Stimulated activated CD8-positive, alpha-beta memory T cell treated with anti-CD3 and anti-CD28 coated beads, Interleukin-2, amount 100 ng/mL, for 48 hours (primary cell): ENCODE data around the gene GRIK2.

Experiments
- DNase-seq, 2 donors: peaks; one replicate each; pipeline ENCODE4 v3.0.0-alpha.2; 2020; ENCODE audit warnings: low read depth in 2 of 2

GRIK2 gene

DNA sequence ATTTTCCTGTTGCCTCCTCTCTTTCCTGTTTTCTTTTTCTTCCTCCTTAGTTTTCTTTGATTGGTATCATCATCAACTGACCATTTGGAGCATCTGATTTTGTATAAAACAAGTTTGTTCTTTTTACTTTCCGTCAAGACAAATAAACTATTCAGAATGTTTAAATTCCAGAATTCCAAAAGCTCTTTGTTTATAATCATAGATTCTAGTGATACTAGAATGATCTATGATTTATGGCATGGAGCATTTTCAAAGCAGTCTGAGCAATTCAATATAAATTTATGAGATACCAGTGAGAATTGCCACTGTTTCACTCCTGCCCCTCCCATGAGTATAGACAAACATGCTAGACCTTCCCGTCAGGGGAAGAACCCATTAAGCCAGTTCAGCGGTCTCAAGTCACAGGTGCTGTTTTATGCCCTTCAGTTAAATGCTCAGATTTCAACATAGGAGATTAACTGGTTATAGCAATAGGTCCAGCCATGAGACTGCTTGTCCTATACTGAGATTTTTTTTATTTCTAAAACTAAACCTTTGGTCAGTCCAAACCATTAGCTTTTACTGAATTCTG is 60.7 kb downstream of the GRIK2 start:
- no peak for DNase-seq

DNA sequence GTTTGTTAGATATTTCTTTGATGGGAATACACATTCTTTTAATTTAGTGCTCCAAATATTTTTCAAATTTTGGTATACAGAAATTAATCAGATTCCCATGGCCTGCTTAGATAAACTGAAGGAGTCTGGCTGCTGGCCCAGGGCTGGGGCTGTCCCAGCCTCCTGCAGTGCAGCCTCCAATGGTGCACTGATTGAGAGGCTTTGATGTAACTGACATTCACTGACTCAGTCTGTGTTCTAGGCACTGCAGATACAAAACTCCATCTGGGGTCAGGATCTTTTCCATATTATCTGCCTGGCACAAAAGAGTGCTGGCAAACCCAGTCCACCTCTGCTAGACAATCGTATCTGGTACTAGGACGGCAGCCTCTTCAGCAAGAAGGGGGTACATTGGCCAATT is 64.8 kb downstream of the GRIK2 start:
- no peak for DNase-seq

DNA sequence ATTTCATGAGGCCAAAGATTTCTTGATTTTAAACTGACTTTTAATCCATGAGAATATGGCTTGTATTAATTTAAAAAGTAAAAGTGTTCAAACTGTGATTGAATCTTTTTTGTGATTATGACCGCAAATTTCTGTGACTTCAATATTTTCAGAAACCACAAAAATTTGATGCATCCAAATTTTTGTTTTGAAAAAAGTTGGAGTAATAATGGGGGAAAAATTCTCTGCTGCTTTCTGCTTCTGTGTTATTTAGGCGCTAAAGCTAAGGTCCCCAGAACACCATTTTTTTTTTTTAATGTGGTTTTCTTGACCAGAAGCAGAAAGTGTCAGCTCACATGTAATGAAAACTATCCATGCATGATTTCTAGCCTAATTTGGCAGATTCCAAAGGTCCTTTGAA is 65.3 kb downstream of the GRIK2 start:
- DNase-seq = no peak

DNA sequence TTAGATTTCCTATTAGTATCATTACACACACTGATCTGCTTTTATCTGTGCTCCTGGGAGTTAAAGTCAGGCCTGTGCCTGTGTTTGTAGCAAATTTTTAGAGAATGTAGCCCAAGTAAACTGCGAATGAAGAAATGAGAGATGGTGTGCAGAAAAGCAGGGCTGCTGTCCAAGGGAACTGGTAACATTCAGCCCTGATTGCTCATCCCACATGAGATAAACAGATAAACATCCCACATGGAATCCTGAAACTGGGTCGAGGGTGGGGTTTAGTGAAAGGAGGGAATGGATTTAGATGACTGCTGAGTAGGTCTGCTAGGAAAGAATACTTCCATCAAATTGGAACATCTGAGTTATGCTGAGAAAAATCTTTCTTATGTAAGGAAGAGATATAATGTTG is 69.1 kb downstream of the GRIK2 start:
- no peak for DNase-seq

DNA sequence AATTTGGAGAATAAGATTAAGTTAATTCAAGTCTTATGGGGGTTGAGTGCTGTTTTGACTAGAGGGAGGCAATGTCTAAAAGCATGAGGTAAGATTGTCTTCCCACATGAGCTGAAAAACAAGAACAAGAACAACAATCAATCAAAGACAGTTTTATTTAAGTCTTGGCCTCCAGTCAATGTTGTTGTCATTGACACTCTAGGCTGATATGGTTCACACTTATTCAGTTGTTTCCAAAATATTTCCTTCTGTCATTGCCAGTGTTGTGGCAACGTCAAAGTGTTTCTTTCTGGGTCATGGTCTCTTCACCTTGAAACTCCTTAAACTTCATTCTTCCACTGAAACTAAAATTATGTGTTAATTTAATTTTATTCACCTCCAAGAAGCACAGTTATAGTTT is 72.4 kb downstream of the GRIK2 start:
- DNase-seq = no peak

DNA sequence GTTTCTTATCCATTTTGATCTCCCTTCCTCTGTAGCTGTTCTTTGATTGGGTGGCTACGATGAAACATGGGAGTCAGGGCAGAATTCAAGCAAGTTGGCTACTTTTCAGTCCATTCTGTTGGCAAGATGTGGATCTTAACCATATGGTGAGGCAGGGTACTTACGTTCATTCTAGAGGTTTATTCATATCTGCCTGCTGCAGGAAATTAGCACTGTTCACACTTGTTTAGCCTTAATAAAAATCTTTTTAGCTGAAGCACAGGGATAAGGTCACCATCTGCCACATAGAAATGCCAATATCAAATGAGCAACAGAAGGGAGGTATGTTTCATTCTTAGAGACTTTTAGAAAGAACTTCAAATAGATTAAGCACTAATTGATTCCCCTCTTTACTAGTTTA is 83.9 kb downstream of the GRIK2 start:
- no peak for DNase-seq

DNA sequence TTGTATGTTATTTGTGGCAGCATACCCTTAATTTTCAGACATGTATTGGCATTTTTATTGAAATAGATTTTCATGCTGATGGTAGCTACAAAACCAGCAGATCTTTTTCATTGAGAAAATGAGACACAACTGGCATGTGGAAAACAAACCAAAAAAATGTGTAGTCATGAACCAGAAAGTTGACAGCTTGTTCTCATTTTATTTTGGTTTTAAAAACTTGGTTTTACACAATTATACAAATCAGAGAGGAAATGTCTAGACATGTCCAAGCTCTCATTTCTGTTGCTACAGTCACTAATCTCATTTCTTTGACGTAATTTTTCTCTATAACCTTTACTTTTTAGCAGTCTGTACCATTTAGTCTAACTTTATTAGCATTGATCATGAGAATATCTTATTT is 85.4 kb downstream of the GRIK2 start:
- DNase-seq = no peak

DNA sequence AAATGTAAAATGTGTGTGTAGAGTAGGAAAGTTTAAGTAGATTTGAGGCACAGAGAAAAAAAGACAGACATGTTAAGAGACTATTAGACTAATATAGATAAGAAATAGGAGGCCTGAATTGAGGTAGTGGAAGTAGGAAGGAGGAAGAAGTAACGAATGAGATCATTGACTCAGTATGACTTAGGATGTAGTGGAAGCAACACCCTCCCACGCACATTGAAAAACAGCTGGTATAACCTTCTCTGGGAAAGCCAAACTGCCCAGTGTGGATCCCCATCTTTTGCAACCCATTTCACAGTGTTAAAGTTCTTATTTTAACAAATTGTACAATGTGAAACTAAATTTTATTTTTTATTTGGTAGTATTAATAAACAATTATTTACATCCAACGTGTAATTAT is 89.1 kb downstream of the GRIK2 start:
- no peak for DNase-seq

DNA sequence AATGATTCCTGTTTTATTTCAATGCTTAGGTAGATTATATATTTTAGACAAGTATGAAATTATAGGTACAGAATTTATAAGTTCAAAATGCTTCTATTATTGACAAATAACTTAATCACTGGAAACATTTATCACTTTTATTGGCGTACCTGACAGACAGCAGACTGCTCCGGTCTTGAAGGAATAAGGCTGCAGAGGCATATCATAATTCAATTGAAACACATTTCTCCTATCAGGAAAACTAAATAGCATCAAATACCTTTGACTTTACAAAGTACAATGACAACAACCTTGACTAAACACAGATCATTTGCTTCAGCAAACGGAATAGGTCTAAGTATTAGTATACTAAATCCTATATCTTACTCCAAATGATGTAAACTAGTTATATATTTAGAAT is 91.3 kb downstream of the GRIK2 start:
- no peak for DNase-seq

DNA sequence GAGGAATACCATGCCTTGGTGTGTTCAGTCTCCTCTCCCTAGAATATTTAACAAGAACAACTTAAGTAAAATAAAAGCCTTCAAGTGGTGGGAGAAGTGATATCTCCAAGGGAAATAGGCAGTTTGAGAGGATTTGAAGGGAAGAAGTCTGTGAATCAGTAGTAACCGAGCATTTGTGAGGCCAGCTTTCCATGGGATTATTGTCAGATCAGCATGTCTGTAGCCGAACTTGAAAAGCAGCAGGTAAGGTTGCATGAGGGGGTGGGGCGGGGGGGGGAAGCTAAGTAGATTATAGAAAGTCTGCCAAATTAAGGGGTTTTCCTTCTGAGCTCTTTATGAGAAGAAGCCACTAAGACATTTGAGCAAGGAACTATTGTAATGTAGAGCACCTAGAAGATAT is 92.6 kb downstream of the GRIK2 start:
- DNase-seq = no peak

DNA sequence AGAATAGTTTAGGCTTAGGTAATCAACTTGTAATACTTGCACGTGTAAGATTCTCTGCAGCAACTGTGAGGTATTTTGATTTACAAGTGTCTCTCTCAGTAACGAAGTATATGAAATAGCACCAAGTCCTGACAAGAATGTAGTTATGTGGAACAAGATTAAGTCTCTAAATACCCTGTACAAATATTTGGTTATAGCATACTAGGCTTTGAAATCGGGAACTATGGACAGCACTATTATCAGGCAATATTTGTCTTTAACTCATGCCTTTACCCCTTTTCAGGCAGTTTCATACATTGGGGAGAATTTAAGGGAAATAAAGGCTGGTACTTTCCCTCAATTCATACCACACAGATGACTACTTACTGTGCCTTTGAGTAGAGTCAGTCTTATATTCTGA is 93.2 kb downstream of the GRIK2 start:
- DNase-seq = no peak

DNA sequence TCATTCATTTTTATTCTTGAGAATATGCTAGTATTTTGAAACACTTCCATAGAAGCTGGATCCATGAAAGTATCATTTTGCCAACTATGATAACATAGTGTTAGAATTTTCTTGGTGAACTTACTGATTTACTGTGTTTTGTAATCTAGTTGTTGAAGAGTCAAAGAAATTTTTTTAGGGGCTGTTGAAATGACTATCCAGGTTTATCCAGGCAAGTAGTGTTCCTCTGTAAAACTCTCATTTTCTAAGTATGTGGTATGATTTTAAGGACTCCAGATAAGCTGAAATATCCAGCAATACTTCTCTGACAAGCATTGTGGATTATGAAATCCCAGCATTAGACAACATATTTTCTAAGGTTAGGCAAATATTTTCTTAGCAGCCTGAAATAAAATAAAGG is 95.9 kb downstream of the GRIK2 start:
- no peak for DNase-seq

DNA sequence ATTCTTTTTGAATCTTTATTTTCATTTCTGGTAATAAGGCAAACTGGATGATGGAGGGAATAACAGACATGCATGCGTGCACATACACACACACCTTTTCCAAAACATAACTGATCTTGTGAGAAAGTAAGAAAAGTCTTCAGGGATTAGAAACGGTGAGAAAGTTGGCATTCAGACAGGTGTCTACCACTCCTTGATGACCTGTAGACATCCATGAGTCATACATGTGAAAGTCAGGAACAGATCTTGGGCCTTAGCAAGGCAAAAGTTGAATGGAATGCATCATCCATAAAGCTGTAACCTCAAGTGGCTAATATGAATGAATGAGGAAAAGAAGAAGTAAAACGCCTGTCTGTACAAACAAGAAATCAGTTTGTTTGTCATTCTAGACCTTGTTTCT is 97.3 kb downstream of the GRIK2 start:
- no peak for DNase-seq

DNA sequence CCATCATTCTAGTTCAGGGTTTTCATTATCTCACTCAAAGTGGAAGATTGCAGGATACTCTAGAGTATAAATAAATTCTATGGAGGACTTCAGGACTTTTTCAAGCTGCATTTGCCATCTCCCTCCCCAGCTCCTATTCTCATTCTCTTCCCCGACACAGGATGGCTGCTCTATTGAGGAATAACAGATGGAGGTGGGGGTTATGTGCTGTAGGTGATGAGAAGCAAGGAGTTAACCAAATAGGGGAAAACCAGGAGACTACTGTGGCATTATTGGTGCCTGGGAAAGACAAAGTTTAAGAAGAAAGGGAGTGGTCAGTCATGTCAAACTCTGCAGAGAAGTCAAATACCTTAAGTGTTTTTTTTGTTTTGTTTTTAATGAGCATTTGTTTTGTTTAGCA is 109.3 kb downstream of the GRIK2 start:
- no peak for DNase-seq

DNA sequence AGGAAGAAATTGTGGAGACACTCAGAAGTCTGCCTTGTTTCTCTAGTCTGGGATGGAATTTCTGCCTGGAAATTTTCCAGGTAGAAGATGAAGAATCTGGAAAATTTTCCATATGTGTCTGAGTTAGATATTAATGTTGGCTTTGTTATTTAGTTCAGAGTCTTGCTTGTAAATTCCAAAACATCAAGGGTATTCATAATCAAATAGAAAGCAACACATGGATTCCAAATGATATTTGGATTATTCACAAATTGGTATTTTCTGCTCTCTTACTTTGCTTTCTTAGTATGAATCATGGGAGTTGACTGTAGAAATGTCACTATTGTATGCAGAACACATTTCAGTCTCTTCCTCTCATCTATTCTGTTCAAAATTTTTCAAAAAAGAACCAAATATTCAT is 116.0 kb downstream of the GRIK2 start:
- no peak for DNase-seq

DNA sequence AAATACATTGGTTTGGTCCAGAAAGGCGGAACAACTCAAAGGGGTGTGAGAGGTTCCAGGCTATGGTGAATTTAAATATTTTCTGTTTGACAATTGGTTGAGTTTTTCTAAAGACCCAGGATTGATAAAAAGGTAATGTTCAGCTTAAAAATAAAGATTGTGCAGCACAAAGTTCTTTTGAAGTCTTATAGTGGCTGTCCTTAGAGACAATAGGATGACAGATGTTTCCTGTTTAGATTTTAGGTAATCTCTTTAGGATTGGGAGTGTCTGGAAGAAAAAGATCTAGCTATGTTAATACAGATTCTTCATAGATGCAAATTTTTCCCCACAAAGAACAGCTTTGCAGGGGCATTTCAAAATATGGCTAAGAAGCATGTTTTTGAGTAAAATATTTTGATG is 119.7 kb downstream of the GRIK2 start:
- no peak for DNase-seq

DNA sequence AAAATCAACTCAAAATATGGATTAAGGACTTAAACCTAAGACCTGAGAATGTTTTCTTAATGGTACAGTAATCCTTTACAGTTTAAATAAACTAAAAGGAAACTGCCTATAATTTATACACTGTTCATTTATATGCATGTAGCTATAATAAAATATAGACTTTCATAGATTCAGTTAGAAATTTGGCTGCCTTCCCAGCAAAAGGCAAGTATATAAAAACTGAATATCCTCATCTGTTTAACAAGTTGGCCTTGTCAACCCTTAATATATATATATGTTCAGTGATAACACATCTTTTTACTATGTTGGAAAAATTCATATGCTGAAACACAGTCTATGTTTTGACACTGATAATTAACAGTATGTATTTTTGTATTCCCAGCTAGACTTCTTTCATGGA is 123.1 kb downstream of the GRIK2 start:
- no peak for DNase-seq

DNA sequence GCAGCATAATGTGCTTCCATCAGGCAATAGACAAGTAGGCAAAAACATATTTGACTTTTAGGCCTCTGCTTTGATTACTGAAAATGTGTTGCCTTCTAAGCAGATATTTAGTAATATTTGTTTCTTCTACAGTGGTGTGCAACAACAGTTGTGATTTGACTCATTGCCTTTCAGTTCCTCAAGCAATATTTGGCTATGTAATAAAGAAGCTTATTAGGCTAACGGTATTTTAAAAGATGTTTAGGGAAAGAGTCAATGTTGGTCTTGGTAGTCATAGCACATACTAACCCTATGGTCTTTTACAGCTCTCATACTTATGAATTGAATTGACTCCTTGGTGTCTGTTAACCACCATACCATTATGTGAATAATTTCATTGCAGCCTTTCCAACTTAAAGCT is 124.1 kb downstream of the GRIK2 start:
- no peak for DNase-seq

DNA sequence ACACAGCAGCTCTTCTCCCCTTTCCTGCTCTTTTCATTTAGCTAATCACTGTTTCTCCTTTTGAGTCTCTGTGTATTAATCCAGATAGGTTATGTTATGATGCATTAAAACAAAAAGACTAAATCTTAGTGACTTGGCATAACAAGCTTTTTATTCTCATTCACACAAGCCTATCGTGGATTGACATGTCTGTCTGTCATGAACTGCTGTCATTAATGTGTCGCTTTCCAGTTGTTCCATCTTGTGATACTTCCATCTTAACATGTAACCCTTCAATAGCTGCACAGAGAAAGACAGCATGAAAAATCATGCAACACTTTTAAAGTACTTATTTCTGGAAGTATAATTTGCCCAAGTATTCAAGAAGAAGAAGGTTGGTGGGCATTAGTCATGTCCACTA is 128.7 kb downstream of the GRIK2 start:
- DNase-seq = no peak

DNA sequence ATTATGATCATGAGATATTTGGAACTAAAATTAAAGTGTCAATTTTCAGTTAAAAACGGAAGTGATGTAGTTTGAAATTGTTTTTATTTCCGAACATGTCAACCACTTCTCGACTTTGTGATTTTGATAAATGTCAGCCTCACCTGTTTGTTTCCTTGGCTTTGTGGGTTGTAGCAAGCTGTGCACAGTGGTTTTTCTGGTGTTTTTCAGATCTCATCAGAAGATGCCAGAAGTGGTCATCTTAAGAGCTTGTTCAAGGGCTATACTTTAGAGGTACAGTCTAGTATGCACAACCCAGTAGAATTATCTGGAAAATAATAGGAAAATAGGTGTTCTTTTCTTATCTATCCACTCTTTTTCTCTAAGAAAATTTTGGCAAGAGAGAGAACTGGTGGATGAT is 134.0 kb downstream of the GRIK2 start:
- no peak for DNase-seq

DNA sequence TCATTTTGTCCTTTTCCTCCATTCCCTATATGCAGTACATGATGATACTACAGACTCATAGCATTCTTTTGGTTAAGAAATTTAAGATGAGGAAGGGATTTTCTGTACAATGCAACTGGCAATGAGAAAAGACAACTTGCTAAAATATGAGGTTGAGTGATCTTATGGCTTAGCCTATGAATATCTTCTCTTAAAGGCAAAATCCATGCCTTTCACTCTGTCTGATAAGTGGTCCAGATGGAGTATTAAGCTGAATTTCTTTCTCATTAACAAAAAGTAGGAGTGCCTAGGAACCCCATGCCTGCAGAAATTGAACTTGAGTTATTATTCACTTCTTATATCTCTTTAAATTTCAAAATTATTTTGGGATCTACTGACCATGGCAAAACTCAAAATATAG is 135.3 kb downstream of the GRIK2 start:
- DNase-seq = no peak

DNA sequence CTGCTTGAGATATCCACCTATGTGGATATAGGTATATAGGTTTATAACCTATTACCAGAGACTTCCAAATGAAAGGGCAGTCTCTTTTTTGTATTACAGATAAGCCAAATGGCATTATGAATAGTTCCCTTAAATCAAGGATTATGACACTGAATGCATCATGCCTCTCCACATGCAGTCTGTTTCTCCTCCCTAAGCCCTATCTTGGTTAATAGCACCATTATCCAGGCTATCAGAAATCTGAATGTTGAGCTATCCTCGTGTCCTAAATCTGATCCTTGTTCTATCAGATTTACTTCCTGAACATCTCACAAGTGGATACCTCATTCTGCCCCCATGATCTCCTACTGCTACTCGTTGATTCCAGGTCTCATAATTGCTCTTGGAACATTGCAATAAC is 138.0 kb downstream of the GRIK2 start:
- DNase-seq = no peak

DNA sequence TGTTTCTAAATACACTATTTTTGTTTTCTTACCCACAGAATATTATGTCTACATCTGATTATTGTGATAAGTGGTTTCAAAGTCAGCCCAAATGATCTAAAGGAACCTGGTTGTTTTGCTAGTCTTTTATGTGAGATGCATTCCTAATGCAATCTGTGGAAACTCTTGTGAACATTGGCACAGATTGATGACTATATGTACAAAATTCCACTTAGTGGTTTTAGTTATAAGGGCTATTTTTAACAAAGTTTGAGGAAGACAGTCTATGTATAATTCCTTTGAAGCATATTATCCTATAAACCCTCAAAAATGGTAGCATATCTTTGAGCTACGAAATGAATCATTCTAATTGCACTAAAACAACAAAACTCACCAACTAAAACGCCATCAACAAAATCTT is 140.9 kb downstream of the GRIK2 start:
- DNase-seq = no peak

DNA sequence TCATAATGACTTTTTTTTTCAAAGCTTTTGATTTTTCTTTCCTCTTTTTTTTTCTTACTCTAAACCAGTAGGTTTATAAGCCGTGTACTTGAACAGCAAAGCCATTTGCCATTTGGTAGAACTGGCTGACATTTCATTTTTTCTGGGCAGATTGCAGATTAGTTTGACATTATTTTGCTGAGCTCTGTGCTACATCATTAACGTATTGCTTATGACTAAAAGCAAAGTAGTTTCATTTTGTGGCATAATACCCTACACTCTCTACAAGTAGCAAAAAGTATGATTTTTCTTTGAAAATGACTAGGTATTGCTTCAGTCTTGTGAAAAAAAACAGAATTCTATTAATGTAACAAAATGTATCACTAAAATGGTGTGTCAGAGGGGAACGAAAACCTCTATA is 141.3 kb downstream of the GRIK2 start:
- no peak for DNase-seq

DNA sequence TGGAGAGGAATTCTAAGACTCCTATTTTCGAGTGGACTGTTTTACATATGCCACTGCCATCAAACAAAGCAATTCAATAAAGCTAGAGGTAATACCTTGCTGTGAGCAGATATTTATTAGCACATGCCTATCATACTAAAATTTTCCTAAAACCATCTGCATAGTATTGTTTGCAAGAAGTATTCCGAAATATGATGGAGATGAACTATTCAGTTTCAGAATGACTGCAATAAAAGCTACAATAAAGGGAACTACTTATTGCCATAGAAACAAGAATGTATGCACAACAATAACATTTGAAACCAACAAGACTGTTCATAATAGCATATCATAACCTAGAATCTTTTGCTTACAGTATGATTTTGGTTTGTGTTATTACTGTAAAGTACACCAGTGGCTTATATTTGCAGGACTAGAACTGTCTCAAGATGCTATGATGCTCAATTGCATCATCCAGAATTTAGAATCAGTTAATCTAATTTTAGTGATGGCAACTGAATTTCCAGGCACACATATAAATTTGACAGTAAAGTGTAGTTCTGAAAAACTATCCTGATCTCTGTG is 144.3 kb downstream of the GRIK2 start:
- DNase-seq = no peak
